Activated CD8-positive, alpha-beta memory T cell treated with anti-CD3 and anti-CD28 coated beads for 48 hours (primary cell): Measurements from ENCODE around the gene NFE2L1.
"Not testable (repeated sequence)": the region's sequence is repeated elsewhere in the genome, so short reads cannot be mapped to it uniquely, and the experiment has no call there.

Source experiments
- DNase-seq, 3 experiments: peaks; one replicate each; pipeline ENCODE4 v3.0.0-alpha.2; 2020; ENCODE audit warnings: low read depth in 2 of 3, low spot score in 2 of 3

The NFE2L1 gene

DNA sequence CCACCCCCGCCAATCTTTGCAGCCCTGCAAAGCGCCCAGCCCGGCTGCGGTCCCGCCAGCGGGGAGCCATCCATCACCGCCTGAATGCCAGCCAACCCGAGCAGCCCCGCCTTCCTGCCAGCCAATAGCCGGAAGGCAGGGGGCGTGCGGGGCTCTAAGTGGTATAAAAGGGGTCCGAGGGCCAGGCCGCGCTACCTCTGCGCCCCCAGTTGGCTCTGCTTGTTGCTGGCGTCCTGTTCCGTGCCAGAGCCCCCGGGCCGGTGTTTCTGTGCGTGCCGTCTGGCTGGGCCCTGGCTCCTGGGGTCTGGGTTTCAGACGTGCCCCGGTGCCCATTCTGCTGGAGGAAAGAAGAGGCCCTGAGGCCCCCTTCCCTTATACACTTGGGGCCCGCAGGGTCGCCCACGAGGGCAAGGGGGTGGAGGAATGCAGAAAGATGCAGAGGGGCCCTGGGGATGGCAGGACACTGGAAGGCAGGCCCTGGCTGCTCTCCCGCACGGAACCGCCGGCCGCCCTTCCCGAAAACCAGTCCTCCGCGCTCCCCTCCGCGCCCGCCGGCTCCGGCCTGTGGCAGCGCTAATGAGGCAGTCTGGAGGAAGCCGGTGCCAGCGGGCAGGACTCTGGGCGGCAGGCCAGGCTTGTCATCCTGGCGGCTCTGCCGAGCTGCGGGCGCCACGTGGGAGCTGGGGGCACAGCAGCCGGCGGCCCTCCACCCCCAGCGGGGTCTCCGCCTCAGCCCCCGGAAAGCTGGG is 24.6 kb upstream of the NFE2L1 start:
- peak in 1 of 3 experiments; percentile 25 for DNase-seq

DNA sequence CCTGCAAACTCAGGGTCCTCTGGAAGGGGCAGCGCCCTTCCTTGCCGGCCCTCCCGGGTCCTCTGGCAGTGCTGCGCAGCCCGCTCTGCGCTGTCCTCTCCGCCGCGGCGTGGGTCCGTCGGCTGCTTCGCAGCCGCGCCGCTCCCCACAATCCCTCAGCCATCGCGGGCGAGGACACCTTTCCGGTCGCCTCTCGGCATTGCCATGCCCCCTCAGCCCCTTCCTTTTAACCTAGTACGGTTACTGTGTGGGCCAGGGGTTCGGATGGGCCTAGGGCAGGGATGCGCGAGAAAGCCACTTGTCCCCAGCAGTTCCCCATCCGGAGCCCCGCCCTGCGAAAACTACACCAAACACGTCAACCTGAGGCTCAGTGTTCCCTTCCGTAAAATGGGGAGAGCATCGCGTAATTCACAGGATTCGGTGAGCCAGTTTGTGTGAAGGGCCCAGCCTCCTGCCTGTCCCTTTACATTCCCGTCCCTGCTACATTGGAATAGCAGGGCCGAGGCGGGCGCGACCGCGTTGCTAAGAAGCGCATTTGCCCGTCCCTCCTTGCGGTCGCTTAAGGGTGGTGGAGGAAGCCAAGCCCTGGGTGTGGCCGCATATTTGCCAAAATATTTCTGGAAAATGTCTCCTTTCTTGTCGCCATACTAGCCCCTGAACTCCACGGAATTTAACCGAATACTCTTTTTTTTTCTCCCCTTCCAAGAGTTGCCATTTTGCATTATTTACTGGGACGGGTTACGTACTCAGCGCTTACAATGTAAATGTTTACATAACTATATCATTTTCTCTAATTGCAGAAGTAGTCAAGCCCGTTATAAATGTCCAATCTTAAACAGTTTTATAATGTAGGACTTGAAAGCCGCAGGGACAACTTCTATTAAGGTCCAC is 23.8 kb upstream of the NFE2L1 start:
- peak in 1 of 3 experiments; percentile 18 for DNase-seq

DNA sequence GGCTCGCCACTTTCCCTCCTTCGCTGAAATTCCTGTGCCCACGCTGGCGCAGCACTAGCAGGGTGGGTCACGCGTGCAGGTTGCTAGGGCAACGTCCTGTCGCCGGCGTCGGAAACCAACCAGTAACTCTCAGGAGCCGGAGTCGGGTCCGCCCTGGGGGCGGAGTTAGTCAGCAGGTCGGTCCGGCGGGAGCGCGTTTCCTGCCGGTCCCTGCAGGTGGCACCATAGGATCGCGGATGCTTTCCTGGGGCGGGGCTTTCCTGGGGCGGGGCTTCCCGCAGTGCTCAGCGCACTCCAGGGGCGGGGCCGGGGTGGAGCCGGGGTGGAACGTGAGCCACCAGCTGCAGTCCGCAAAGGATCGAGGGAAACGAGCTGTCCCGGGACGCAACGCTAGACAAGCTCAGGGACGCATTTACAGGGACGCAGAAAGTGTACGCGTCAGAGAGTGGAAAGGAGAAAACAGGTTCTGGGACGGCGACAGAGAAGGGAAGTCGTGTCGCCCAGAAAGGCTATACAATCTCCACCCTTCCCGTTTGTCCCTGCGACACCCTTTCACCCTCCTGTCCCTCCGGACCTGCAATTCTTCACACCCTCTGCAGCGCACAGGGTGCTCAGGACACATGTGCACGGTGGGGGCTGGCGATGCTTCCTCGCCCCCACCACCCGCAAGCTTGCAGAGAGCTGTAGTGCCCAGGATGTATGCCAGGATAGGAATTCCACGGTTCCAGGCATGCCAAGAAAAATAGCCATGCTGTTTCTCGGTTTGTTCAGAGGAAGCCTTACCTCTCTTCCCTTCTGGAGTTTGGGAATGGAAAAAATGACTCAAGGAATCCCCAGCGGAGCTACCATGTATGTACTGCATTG is 22.9 kb upstream of the NFE2L1 start:
- peak; percentile 94 to 98 (median 97) for DNase-seq

DNA sequence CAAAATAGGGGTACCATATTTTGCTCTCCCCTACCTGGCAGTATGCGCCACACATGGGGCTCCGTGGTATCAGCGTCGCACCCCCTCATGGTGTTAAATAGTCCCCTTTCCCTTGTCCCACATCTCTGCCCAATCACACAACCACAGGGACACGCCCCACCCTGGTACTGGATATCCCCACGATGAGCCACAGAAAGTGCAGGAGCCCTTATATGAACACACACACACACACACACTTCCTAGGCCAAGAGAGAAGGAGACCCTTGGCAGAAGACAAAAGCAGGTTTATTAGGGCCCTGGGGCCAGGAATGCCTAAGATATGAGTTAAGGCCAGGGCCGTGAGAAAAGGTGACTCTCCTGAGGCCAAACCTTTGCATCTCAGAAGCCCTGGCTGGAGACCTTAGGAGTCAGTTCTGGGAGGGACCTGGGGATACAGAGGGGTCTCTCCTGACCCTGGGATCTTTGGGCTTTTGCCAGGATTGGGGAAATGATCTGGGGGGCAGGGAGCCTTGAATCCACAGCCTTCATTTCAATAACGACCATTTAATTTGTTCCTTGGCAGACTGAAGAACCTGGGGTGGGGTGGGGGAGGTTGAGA is 22.2 kb upstream of the NFE2L1 start:
- DNase-seq: no peak

DNA sequence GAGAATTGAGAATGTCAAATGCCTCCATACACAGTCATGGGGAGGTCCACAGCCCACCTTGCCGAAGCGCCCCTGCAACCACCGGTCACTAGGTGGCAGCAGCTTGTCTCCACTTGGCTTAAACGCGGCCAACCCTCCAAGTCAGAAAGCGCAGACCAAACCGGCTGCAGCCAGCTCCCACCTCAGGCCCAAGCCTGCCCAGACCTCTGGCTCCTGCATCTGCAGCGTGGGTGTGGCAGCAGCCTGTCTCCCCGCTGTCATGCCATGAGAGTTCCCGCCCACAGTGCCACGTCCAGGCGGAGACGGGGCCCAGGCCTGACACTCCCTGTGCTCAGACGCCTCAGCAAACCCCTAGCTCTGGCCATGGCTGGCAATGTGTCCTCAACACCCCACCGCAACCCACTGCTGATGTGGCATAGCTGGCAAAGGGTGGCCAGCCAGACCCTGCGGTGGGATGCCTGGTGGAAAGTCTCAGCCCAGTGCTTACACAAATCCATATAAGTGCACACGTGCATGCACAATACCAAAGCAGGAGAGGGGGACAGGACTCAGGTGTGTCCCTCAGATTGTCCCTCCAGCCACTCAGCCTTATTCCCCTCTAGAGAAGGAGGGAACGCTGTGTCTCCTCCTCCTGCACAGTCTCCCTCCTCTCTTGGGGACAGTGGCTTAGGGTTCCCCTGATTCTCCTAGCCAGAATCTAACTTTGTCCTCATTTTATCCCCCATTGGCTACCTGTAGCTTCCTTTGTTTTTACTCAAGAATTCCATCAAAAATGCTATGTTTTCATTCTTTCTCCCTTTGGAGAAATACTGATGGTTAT is 21.4 kb upstream of the NFE2L1 start:
- peak in 2 of 3 experiments; percentile 43 to 56 for DNase-seq

DNA sequence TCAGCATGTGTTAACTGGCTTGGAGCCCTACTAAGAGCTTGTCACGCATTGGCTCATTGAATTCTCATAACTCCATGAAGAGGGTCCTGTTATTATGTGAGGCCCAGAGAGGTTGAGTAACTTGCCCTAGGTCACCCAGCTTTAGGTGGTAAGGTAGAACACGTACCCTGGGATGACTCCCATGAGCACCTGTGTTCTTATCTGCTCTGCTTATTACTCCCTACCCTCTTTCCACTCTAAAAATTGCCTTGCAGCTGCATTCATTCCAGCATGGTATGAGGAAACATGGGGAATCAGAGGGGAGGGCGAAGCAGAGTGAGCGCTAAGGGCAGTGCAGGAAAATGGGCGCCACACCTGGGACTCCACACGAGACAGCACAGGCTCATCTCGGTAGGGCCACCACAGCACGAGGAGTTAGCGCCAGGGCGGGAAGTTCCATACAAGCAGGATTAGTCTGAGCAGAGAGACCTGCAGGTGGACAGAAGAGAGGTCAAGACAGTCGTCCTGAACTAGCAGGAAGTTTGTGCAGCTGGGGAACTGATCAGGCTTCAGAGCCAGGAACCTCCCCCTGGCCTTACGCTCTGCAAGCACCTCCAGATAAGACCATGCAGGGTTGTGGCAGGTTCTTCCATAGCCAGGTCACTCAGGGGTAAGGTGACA is 20.7 kb upstream of the NFE2L1 start:
- no peak for DNase-seq

DNA sequence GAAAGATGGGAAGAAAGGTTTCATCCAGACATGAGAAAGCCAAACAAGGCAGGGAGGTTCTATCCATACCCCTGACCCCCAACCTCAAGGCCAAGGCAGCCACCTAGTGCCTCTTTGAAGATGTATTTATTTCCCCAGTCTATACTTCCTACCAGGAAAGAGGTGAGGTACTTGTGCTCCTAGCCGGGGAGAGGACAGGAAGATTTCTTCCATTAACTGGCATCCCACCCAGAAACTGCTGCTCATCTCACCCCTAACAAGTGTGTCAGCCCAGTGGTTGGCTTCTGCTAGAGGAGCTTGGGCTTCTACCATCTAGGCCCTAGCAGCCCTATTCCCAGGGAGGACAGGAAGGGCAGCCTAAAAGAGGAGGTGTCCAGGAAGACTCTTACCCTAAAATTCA is 19.4 kb upstream of the NFE2L1 start:
- DNase-seq: no peak

DNA sequence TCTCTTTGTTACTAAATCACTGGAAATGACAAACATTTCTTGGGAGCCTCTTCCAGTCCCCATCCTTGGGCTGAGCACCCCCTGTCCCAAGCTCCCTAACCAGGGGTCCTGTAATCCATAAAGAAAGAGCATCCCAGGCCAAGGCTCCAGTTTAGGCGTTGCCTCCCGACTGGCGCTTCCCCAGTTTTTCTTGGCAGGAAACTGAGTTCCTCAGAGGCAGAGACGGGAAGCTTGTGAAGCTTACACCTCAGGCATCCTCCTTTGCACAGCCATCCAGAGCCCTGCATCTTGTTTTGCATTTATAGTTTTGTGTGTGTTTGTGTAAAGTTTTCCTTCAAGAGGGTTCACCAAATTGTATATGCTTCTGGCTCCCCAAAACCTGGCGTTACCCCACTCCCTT is 17.6 kb upstream of the NFE2L1 start:
- DNase-seq: no peak

DNA sequence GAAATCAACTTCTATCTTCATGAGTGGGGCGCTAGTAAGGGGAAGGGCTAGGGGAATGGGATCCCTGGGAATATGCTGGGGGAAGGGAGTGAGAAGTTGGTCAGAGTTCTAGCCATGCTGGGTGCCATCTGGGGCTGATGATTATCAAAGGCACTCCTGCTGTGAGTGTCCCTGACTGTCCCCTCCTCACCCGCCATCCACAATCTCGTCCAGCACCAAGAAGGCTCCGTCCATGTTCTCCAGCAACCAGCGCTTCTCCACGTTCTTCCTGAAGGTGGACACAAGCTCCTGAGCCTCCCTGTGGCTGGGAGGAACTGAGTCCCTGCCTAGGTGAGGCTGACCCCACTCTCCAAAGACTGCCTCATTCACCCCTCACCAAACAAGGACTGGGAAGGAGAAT is 16.2 kb upstream of the NFE2L1 start:
- DNase-seq: no peak

DNA sequence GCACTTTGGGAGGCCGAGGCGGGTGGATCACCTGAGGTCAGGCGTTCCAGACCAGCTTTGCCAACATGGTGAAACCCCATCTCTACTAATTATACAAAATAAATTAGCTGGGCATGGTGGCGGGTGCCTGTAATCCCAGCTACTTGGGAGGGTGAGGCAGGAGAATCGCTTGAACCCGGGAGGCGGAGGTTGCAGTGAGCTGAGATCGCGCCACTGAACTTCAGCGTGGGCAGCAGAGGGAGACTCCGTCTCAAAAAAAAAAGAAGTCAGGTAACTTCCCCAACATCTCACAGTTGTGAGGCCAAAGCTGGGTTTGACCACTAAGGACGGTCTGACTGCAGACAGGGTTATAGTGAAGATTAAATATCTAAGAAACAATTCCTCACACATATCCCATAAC is 13.4 kb upstream of the NFE2L1 start:
- not testable (repeated sequence) for DNase-seq

DNA sequence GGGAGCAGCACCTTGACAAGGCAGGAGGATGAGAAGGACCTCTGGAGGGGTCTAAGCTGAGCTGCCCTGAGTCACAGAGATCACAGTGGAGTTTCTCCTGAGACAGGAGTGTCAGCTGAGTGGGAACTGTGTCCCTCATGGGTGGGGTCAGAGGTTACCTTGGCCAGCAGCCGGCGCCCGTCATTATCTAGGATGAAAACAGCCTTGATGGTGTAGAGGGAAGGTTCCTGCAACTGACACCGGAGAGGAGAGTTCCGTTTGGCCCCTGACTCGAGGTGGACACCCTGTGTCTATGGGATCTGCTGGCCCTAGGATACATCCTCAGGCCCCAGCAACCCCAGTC is 11.5 kb upstream of the NFE2L1 start:
- no peak for DNase-seq

DNA sequence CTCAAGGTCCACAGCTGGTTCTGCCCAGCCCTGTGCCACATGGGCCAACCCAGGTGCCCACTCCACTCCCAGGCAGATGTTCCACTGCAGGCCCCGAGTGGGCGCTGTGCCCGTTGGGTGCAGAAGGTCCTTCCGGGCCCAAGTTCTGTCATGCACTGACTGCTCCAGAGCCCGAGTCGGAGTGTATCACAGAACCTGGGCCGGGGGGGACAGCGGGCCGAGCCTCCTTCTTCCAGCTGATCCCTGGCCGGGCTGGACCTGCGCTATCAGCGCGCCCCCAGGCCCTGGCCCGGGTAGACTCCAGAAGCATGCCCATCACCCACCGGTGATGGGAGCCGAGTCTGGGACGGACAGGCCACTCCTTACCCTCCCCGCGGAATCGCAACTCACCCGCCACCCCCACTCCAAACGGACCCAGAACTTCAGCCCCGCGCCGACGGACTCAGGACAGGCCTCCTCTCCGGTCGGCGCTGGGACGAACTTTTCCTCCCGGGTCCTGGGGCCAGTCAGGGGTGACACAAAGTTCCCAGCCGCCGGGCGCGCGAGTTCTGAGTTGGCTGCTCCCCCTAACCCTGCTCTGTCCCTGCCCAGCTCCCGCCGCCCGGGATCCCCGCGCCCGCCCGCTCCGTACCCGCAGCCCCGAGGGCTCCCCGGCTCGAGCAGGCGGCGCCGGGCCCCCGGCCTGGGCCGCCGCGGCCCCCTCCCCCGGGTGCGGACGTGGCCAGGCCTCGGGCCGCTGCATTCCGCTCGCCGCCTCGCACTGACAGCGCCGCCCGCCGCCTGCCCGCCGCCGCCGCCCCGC is 10.9 kb upstream of the NFE2L1 start, which contains the start of gene COPZ2:
Gene COPZ2, minus strand, starts transcription at position 762 of the 802 bp plus-strand sequence. Its CDS starts 20 bp downstream, at position 742.
- DNase-seq: peak in 1 of 3 experiments; percentile 41

DNA sequence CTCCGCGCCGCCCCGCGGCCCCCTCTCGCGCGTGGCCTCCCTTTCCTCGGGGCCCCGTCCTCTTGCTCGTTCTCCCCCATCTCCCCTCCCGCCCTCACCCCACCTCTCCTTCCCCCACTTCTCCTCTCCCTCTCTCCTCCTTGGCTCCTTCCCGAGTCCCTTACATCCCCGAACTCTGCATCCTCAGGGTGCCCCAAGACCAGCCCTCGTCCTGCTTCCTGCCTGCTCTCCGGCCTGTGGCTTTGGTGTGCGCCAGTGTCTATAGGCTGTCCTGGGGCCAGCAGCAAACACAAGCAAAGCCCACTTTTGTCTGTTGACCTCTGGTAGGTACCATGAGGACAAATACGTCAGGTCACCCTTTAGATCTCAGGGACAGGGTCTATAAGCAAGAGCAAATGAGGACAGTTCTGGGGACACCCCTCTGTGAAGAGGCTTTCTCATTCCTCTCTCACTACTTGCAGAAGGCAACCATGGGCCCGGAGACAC is 10.3 kb upstream of the NFE2L1 start:
- no peak for DNase-seq

DNA sequence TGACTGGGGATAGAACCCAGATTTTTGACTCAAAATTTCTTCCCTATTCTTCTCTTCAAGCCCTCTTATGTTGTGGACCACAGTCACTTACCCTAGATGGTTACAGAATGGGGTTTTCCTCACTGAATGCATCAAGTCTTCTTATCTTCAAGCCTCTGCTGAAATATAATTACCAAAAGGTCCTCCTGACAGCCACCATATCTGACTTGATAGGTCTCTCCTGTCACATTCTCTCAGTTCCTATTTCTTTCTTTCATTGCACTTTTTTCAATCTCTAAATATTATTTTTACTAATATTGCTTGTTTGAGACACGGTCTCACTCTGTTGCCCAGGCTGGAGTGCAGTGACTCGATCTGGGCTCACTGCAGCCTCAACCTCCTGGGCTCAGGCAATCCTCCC is 9.5 kb upstream of the NFE2L1 start:
- no peak for DNase-seq

DNA sequence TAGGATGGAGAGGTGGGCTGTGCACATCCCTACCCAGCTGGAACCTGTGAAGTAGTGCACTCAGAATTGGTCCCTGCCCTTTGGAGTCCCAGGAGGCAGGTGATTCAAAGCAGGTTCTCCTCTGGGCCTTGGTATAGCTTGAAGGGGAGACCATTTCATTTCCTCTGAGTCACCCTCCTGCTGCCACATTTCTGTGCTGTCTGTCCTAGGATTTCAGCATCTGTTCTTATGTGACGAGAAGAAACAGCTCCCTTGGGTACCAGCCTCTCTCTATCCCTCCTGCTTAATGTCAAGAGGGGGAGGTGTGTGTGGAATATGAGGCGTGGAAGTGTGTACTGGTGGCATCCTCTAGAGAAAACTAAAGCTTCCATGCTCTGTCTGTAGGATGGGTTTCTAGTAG is 5.0 kb upstream of the NFE2L1 start:
- DNase-seq: no peak

DNA sequence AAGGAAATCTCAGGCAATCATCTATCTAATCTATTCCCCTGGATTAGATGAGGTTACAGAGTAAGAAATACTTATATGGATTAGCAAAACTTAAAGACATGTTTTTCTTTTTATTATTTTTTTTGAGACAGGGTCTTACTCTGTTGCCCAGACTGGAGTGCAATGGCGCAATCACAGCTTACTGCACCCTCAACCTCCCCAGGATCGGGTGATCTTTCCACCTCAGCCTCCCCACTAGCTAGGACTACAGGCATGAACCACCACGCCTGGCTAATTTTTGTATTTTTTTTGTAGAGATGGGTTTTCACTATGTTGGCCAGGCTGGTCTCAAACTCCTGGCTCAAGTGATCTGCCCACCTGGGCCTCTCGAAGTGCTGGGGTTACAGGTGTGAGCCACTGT is 3.3 kb upstream of the NFE2L1 start:
- DNase-seq: no peak

DNA sequence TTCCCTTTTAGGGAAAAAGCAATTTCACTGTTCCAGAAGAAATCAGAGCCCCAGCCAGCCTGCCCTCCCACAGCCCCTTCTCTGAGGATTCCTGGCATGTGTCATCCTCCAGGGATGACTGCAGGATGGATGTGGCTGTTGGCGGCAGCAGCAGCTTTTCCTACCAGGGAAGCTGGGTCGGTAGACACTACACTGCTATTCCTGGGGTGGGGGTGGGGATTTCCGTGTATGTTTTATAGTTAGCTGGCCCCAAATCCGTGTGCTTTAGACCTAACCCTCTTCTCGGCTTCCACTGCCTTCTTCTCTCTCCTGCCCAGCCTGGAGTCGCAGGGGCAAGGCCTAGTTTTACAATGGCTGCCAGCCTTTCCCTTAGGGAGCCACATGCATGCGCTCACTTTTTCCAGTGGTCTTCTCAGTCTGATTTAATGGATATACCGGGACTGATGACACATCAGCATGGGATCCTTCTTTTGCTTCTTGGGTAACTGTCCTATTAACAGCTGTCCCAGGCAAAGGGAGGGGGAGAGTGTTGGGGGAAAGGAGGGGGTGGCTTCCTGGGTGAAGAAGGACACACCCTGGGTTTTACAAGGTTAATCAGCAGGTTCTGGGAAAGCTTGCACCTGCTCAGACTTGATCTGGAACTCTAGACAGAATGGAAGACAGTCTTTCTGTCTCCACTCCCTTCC is 2.7 kb upstream of the NFE2L1 start:
- DNase-seq: no peak

DNA sequence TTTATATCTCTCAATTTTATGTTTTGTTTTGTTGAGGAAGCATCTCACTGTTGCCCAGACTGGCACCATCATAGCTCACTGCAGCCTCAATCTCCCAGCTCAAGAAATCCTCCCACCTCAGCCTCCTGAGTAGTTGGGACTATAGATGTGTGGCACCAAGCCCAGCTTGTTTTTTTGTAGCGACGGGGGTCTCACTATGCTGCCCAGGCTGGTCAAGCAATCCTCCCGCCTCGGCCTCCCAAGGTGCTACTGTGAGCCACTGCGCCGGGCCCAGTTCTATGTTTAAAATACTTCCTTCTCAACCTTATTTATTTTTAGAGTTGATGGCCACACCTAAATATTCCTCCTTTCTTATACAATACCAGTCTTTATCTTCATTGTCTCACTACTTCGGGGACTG is 1.9 kb upstream of the NFE2L1 start:
- DNase-seq: no peak
